K562 (cell line): Measurements from ENCODE around the gene S100P. TPM values are rescaled to one million over a fixed set of nuclear protein-coding genes. Genes with fewer than 3 reads are reported as not detected.
A peak's percentile ranks its signal among the peaks of the same experiment; 100 is the strongest.

Source experiments
- ATAC-seq: fragments of 200-7000 bp; cut with Tn5 transposase; 3 replicates; pipeline ENCODE4 v1.9.1; 2020; ENCODE audit warnings: moderate library complexity
- BruUV-seq: library from RNA; stranded (reverse); fragments of 400-500 nt; replicated peaks from 2 replicates; lab custom pipeline; 2021; lab: Mats Ljungman, UMichigan
- CTCF ChIA-PET: fragments of 300-600 bp; formaldehyde crosslinking; extraction: SDS; loops from one replicate; lab custom pipeline; 2021; ENCODE audit warnings: low intra/inter-chr PET ratio; lab: Yijun Ruan, JAX
- POLR2A ChIA-PET: fragments of 300-600, 350-650 bp; sonication (Branson Sonifier 250); formaldehyde crosslinking; extraction: SDS; loops from one replicate; lab custom pipeline; 2021; ENCODE audit warnings: antibody characterized with exemption, inconsistent platforms; lab: Yijun Ruan, JAX
- DNase-seq, 4 experiments: peaks; one replicate each; pipeline versions ENCODE4 v3.0.0 to v3.0.0-alpha.2; 2011 to 2018; ENCODE audit warnings: low spot score in 3 of 4, mixed read lengths in 3 of 4; ENCODE audit errors: extremely low read depth in 1 of 4
- FAIRE-seq: peaks from 2 replicates; lab custom pipeline; 2011; peaks lifted over from hg19 to GRCh38; lab: Jason Lieb, UNC
- H2AFZ ChIP-seq: 2 replicates; pipeline ENCODE4 v1.6.0; 2011; ENCODE audit warnings: low read depth, low read length, control low read depth, inconsistent platforms
- H3K27ac ChIP-seq: fragments of 200-600 bp; 3 replicates; pipeline ENCODE4 v1.8.0; 2011; ENCODE audit warnings: low read depth, mild to moderate bottlenecking, control low read depth, inconsistent platforms, low read length, moderate library complexity, mixed read lengths; ENCODE audit errors: extremely low read depth
- H3K27me3 ChIP-seq, 2 experiments: fragments of 300-600 bp in 1 of 2; 2 replicates in 1 of 2; 3 replicates in 1 of 2; pipeline versions ENCODE4 v1.6.0 to v1.8.0; 2011; ENCODE audit warnings: inconsistent platforms in 2 of 2, low read length in 2 of 2, mild to moderate bottlenecking in 1 of 2, mixed read lengths in 1 of 2, moderate library complexity in 1 of 2; ENCODE audit not compliant: control insufficient read depth in 2 of 2, insufficient read depth in 2 of 2
- H3K36me3 ChIP-seq: fragments of 300-600 bp; 3 replicates; pipeline ENCODE4 v1.8.0; 2011; ENCODE audit warnings: mild to moderate bottlenecking, low read length, inconsistent platforms; ENCODE audit not compliant: control insufficient read depth, insufficient read depth
- H3K4me1 ChIP-seq, 2 experiments: fragments of 200-600 bp in 1 of 2; replicated peaks in 1 of 2; 2 replicates in 1 of 2; 3 replicates in 1 of 2; pipeline versions ENCODE4 v1.5.1 to v1.8.0; 2011; ENCODE audit warnings: inconsistent platforms in 2 of 2, low read length in 2 of 2, mild to moderate bottlenecking in 1 of 2, mixed read lengths in 1 of 2, moderate library complexity in 1 of 2; ENCODE audit not compliant: control insufficient read depth in 2 of 2, insufficient read depth in 2 of 2
- H3K4me2 ChIP-seq: 2 replicates; pipeline ENCODE4 v1.6.1; 2011; ENCODE audit warnings: low read length, control low read depth, inconsistent platforms, mixed read lengths; ENCODE audit not compliant: insufficient read depth
- H3K4me3 ChIP-seq: fragments of 200-600 bp; sonication (generic), shearing (Covaris generic); 2 replicates; pipeline ENCODE4 v1.5.1; 2016; ENCODE audit warnings: control low read depth, inconsistent platforms
- H3K79me2 ChIP-seq: fragments of 200-600 bp; 3 replicates; pipeline ENCODE4 v1.8.0; 2011; ENCODE audit warnings: low read length, inconsistent platforms; ENCODE audit not compliant: control insufficient read depth, insufficient read depth
- H3K9ac ChIP-seq, 2 experiments: 2 replicates each; pipeline versions ENCODE4 v1.6.0 to v1.6.1; 2011; ENCODE audit warnings: low read depth in 2 of 2, low read length in 2 of 2, control low read depth in 1 of 2, inconsistent platforms in 1 of 2, mild to moderate bottlenecking in 1 of 2, mixed read lengths in 1 of 2; ENCODE audit not compliant: insufficient read depth in 1 of 2
- H3K9me1 ChIP-seq: one replicate; pipeline ENCODE4 v1.6.0; 2011; ENCODE audit warnings: inconsistent platforms, mild to moderate bottlenecking, low read length, moderate library complexity; ENCODE audit not compliant: control insufficient read depth, insufficient read depth
- H3K9me3 ChIP-seq: replicated peaks from 2 replicates; pipeline ENCODE4 v1.5.1; 2011; ENCODE audit warnings: low read depth, low read length, inconsistent platforms; ENCODE audit not compliant: control insufficient read depth, insufficient read depth
- H4K20me1 ChIP-seq: replicated peaks from 2 replicates; pipeline ENCODE4 v1.6.1; 2011; ENCODE audit warnings: low read length, inconsistent platforms, mixed read lengths; ENCODE audit not compliant: control insufficient read depth, insufficient read depth
- WGBS: fragments of 100-300 bp; shearing (Covaris generic); methylation state at CpG from one replicate; pipeline ENCODE4 v1.1.6; 2016; ENCODE audit warnings: low coverage, mixed read lengths; ENCODE audit not compliant: insufficient coverage; ENCODE audit errors: missing lambda C conversion rate; 5-methylcytosine and 5-hydroxymethylcytosine counted together
- in situ Hi-C: fragments of 300-500 bp; cut with MboI; formaldehyde crosslinking; loops from 4 replicates; pipeline ENCODE4 v1.15.0; 2018; ENCODE audit warnings: inconsistent platforms, mixed read lengths
- intact Hi-C: fragments of 100-400 bp; cut with micrococcal nuclease; formaldehyde crosslinking; loops from 2 replicates; pipeline ENCODE4 v1.14.2; 2022
- polyA plus RNA-seq, 8 experiments: library from polyadenylated mRNA; depleted of rRNA in 4 of 8; stranded (reverse) in 5 of 8; unstranded in 3 of 8; fragments of >200 nt; fragmentation: Nextera tagmentation in 2 of 8; fragmentation: Illumina TruSeq in 1 of 8; extraction: Ambion mirVana in 2 of 8; extraction: Trizol in 1 of 8; gene quantifications; 2 replicates each; pipeline versions ENCODE4 v1.2.1 to v1.2.3, GENCODE V29; 2011 to 2014; ENCODE audit warnings: inconsistent platforms in 1 of 8, missing spikeins in 1 of 8
- total RNA-seq, 7 experiments: library from RNA; depleted of rRNA in 6 of 7; stranded (reverse); fragments of >200 nt in 6 of 7; fragmentation: Illumina TruSeq in 2 of 7; extraction: Trizol in 2 of 7; gene quantifications; 2 replicates each; pipeline versions ENCODE4 v1.2.1 to v1.2.3, GENCODE V29; 2011 to 2021; ENCODE audit warnings: low replicate concordance in 1 of 7
- TF ChIP-seq, protein P1 (sequence below): sonication (generic); IDR thresholded peaks from 2 replicates; pipeline ENCODE4 v1.6.1; 2016
- TF ChIP-seq, protein P2 (sequence below): sonication (generic); formaldehyde crosslinking; IDR thresholded peaks from 2 replicates; pipeline ENCODE4 v1.8.0; 2022; ENCODE audit warnings: mild to moderate bottlenecking, missing genetic modification reagents, borderline replicate concordance

Gene S100P
- total and polyA plus RNA-seq, 9 of the 15 experiments (the other 6 are each of a cell fraction or from before 2014, with no cell fraction given) = 4.1 to 23.8 (median 7.5) TPM

DNA sequence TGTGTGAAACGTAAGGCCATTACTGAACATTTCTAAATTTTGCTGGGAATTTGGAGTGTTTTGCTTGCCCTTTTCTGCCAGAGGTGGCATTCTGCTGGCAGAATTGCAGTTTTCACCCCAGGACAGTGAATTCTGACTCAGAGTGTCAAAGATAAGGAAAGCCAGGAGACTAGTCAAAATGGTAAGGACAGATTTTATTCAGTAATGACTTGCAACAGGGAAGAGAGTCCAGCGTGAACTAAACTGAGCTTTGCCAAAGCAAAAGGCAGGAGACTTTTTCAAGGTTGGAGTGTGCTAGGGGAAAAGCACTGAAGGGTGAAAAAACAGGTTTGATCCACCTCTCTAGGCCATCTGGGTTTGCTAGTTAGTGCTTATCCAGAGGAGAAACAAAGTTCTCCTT lies 33.8 kb upstream of the S100P start:
- Histone ChIP-seq H4K20me1 (no peaks in the 10 kb centered on the region), H3K27me3 (0 out of 5 replicates have a peak, but pooled peaks cover 3 to 5% of the 10 kb centered on the region in 2 experiments), H3K36me3 (no peaks in the 10 kb centered on the region), H3K4me1 (peaks cover 0 to 27% of the 10 kb centered on the region in 2 experiments; a peak in 3 of 5 replicates), H2AFZ (no peak overlapping the region), H3K9me3 (no peaks in the 10 kb centered on the region), H3K4me2 (no peak overlapping the region), H3K27ac (no peak overlapping the region), H3K9me1 (no peaks in the 10 kb centered on the region), H3K4me3 (no peak overlapping the region), H3K79me2 (no peaks in the 10 kb centered on the region), H3K9ac (no peak overlapping the region)
- DNase-seq (no peak), FAIRE-seq (peak; percentile 35), ATAC-seq (no peak)
- CTCF ChIA-PET = no interaction called here
- POLR2A ChIA-PET = interaction anchor here (0.6 to 1.9 kb wide), 5 partner anchors 14 to 18 kb away, joined by 3 to 9 read pairs (median 4); a partner anchor contains a TSS
- TF ChIP-seq, protein P1, sequence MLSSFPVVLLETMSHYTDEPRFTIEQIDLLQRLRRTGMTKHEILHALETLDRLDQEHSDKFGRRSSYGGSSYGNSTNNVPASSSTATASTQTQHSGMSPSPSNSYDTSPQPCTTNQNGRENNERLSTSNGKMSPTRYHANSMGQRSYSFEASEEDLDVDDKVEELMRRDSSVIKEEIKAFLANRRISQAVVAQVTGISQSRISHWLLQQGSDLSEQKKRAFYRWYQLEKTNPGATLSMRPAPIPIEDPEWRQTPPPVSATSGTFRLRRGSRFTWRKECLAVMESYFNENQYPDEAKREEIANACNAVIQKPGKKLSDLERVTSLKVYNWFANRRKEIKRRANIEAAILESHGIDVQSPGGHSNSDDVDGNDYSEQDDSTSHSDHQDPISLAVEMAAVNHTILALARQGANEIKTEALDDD = peak; percentile 92
- TF ChIP-seq, protein P2, sequence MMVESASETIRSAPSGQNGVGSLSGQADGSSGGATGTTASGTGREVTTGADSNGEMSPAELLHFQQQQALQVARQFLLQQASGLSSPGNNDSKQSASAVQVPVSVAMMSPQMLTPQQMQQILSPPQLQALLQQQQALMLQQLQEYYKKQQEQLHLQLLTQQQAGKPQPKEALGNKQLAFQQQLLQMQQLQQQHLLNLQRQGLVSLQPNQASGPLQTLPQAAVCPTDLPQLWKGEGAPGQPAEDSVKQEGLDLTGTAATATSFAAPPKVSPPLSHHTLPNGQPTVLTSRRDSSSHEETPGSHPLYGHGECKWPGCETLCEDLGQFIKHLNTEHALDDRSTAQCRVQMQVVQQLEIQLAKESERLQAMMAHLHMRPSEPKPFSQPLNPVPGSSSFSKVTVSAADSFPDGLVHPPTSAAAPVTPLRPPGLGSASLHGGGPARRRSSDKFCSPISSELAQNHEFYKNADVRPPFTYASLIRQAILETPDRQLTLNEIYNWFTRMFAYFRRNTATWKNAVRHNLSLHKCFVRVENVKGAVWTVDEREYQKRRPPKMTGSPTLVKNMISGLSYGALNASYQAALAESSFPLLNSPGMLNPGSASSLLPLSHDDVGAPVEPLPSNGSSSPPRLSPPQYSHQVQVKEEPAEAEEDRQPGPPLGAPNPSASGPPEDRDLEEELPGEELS (CRISPR knock-in tag) = no peak
- in situ Hi-C loops = no loop called here
- BruUV-seq = no TSS peak
- WGBS = 22% methylated on average over 2 of the region's 2 CpGs
- intact Hi-C loops = no loop called here
